ENCODE results near the gene BMF.

DNA sequence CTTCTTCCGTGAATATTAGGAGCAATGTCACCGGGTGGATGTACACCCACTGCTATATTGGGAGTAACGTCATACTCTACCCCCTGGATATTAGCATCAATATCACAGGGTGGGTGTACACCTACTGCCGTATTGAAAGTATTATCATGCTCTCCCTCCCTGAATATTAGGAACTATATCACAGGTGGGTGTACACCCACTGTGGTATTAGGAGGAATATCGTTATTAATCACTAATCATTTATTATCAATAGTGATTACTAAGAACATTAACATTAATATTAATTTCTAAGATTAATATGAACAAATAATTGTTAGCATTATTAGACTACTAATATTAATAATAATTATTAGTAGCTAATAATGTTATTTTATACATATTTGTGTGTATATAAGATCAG lies 21.4 kb upstream of the BMF start:
- TF ChIP-seq, protein P1, sequence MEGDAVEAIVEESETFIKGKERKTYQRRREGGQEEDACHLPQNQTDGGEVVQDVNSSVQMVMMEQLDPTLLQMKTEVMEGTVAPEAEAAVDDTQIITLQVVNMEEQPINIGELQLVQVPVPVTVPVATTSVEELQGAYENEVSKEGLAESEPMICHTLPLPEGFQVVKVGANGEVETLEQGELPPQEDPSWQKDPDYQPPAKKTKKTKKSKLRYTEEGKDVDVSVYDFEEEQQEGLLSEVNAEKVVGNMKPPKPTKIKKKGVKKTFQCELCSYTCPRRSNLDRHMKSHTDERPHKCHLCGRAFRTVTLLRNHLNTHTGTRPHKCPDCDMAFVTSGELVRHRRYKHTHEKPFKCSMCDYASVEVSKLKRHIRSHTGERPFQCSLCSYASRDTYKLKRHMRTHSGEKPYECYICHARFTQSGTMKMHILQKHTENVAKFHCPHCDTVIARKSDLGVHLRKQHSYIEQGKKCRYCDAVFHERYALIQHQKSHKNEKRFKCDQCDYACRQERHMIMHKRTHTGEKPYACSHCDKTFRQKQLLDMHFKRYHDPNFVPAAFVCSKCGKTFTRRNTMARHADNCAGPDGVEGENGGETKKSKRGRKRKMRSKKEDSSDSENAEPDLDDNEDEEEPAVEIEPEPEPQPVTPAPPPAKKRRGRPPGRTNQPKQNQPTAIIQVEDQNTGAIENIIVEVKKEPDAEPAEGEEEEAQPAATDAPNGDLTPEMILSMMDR (IDR thresholded peaks at IDR 0.05), result no peak
- TF ChIP-seq POLR2AphosphoS5 (IDR thresholded peaks at IDR 0.05), result no peak
